LoVo (cell line): ENCODE results near the gene CYSRT1.
A peak's percentile ranks its signal among the peaks of the same experiment; 100 is the strongest.
"Not testable (repeated sequence)": the region's sequence is repeated elsewhere in the genome, so short reads cannot be mapped to it uniquely, and the experiment has no call there.

Experiments
- DNase-seq: peaks from one replicate; pipeline ENCODE4 v3.0.0-alpha.2; 2016; ENCODE audit warnings: low spot score

CYSRT1 gene

GRCh38 chr9:137252555-137253506 lies 27.9 kb downstream of the CYSRT1 start:
- no peak for DNase-seq

- DNase-seq = no peak
These were observed 29.0 kb downstream of the CYSRT1 start for GRCh38 chr9:137253717-137254623.

GRCh38 chr9:137254624-137255447 lies 29.9 kb downstream of the CYSRT1 start, which contains the start of gene NELFB:
TSS of gene NELFB (plus strand) at chr9:137255327.
- peak; percentile 91 for DNase-seq

GRCh38 chr9:137255448-137256114 lies 30.6 kb downstream of the CYSRT1 start:
- no peak for DNase-seq

- no peak for DNase-seq
These were observed 31.4 kb downstream of the CYSRT1 start for GRCh38 chr9:137256362-137256761.

GRCh38 chr9:137256856-137257255 lies 31.9 kb downstream of the CYSRT1 start:
- DNase-seq = no peak

GRCh38 chr9:137262173-137262908 lies 37.4 kb downstream of the CYSRT1 start:
- not testable (repeated sequence) for DNase-seq

GRCh38 chr9:137262909-137263285 lies 37.9 kb downstream of the CYSRT1 start:
- DNase-seq = no peak

- DNase-seq = no peak
These were observed 38.5 kb downstream of the CYSRT1 start for GRCh38 chr9:137263506-137263905.

- DNase-seq = no peak
These were observed 39.1 kb downstream of the CYSRT1 start for GRCh38 chr9:137264067-137264466.

GRCh38 chr9:137265496-137266161 lies 40.7 kb downstream of the CYSRT1 start:
- DNase-seq = no peak

- DNase-seq = no peak
These were observed 41.2 kb downstream of the CYSRT1 start for GRCh38 chr9:137266162-137266527.

GRCh38 chr9:137266585-137267453 lies 41.8 kb downstream of the CYSRT1 start:
- DNase-seq = no peak

GRCh38 chr9:137267933-137268355 lies 43.0 kb downstream of the CYSRT1 start:
- DNase-seq = no peak

- DNase-seq = no peak
These were observed 43.7 kb downstream of the CYSRT1 start for GRCh38 chr9:137268538-137269201.

GRCh38 chr9:137269231-137269772 lies 44.3 kb downstream of the CYSRT1 start:
- no peak for DNase-seq

- DNase-seq = no peak
These were observed 46.1 kb downstream of the CYSRT1 start for GRCh38 chr9:137270929-137271695.
